HG03439 (cell line): Measurements from ENCODE around the gene ALOX12B.
"Not testable (repeated sequence)": the region's sequence is repeated elsewhere in the genome, so short reads cannot be mapped to it uniquely, and the experiment has no call there.

Experiments used
- ATAC-seq: cut with Tn5 transposase; IDR thresholded peaks from one replicate; pipeline ENCODE4 v1.9.1; 2021; ENCODE audit warnings: mild to moderate bottlenecking, moderate library complexity; ENCODE audit not compliant: unreplicated experiment

Gene ALOX12B

DNA sequence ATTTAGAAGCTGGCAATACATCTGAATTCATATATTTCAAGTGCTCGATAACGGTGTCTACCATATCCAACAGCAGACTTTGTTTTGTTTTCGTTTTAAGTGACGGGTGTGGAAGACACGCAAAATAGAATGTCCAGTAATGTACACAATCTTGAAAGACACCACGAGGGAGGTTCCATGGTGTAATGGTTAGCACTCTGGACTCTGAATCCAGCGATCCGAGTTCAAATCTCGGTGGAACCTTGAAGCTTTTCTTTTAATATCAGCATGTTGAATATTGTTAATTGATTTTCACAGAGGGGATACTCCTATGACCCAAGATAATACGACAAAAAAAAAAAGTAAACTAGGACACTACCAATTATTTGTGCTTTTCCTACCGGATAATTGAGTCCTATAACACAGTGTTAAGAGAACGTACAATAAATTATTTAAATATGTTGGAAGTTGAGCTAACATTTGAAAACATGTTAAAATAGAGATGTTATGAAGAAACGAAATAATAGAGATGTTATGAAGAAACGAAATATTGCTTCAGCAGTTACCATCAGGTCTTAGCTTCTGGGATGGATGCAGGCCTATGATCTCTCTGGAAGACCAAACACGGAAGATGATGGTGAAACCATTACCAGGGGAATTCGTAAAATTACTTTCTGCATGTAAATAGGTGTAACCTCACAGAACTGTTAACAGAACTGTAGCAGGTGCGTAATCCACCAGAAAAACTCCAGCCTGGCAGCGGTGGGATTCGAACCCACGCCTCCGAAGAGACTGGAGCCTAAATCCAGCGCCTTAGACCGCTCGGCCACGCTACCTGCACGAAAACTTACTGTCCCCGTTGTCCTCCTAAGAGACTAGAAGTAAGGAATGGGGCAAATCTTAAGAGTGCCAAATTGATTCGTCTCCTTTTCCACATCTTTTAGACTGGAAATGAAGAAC, 32.3 kb upstream of the ALOX12B start:
- peak; percentile 41 for ATAC-seq

DNA sequence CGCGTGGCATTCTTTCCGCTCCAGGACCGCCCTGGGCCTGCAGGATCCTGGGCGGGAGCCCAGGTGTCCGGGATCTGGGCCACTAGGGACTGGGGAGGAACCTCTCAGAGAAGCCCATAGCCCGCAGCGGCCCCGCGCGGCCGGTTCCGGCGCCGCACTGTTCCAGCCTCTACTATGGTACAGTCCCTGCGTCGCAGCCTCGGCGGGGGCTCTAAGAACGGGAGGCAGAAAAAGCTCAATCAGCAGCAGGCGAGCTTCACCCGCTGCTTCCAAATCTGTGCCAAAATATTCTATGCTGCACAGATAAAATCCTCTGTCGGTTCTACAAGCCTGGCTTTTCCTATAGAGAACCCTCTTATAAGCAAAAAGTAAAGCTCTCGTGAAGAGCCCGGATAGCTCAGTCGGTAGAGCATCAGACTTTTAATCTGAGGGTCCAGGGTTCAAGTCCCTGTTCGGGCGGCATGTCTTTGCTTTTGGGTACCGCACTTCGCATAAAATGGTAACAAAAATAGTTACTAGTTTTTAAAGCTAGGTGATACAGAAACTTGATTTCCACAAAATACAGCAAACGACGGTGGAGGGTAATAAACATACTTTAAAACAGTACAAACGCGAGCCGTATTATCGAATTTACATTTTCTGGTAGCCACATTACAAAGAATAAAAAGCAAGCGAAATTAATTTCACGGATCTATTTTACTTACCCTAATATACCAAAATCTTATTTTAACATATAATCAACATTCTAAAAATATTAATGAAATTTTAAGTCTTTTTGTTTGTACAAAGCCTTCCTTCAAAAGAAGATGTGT, 31.5 kb upstream of the ALOX12B start:
- ATAC-seq = peak; percentile 37

DNA sequence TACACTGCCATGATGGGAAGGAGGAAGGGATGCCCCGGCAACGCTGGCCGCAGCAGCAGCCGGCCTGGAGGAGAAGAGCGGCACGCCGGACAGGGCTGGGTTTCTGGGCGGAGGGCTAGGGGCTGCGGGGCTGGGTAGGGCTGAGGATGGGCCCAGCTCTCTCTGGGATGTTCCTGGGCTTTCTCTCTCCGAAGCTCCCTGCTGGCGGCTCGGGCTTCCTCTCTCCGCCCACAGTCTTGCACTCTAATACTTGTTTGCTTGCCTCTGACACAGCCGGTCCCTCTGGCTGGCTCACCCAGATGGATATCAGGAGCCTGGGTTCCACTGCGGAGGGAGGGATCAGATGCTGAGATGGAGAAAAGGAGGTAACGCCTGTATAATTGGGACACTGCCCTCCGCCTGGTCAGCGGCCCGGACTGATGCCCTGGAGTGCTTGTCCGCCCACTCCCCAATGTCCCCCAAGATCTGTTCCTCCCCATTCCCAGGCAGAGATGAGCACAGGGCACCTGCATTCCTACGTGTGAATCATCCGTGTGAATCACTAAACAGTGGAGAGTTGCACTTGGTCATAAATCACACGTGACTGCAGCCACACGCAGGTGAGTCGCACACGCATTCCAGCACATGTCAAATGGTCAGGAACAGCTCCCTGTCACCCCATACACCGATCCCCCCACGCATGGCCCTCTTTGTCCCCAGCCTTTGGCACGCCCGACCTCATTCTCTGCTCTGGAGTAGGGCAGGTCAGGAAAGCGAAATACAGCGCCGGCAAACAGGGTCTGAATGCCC, 30.7 kb upstream of the ALOX12B start, which contains the start of gene ALOXE3:
ALOXE3 (minus strand) TSS at position 535 of the 789 bp plus-strand sequence; CDS start at position 11, 524 bp downstream.
- ATAC-seq = peak; percentile 0

DNA sequence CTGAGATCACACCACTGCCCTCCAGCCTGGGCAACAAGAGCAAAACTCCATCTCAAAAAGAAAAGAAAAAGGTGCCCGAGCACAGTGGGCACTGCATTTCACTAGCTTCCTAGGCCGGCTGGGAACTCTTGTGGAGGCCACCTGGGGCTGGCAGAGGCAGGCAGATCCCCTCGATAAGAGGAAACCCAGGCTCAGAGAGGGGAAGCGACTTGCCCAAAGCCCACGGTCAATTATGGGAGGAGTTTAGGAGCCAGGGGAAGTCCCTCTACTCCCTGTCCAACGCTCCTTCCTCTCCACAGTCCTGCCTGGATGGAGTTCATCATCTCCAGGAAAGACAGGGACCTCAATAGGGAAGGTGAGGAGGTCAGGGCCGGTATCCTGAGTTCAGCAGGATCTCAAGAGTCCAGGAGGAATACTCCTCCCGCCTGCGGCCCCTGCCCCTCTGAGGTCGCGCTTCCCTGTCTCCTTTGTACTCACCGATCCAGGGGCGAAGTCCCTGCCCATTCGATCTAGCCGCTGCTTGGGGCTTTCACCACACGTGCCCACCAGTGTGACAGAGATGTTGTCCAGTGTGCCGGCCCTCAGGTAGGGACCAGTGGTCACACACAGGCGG, 30.0 kb upstream of the ALOX12B start:
- no peak for ATAC-seq

GRCh38 chr17:8116776-8117175, 29.3 kb upstream of the ALOX12B start:
- ATAC-seq = no peak

GRCh38 chr17:8110907-8111306, 23.4 kb upstream of the ALOX12B start:
- no peak for ATAC-seq

- ATAC-seq = no peak
Observed at GRCh38 chr17:8110456-8110804, 22.9 kb upstream of the ALOX12B start.

DNA sequence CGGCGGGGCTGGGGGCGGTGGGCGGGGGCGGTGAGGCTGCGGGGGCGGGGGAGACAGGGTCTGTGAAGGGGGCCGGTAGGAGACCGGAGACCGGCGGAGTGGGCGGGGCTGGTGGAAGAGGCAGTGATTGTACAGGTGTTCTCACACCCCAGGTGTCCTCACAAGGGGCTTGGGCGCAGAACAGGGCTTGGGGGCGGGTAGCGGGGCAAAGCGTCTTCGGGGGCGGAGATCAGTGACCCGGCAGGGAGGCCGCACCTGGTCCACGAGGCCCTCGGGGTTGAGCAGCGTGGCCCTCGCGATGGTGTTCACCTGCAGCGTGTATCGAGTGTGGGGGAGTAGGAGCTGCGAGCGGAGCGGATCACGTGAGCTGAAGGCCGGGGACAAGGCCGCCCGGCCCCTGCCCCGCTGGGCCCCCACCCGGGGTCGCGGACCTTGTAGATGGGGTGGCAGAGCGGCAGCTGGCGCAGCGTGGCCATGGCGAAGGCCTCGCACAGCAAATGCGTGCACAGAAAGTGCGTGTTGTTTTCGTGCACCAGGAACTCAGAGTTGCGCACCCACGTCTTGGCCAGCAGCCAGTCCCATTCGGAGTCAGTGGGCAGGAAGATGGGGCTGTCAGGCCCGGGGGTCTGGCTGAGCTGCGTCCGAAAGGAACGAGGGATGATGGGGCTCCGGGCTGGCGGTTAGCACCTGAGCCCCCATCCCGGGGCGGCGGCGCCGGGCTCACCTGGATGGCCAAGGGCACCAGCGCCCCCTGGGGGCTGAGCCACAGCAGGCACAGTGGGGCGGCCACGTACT, 22.3 kb upstream of the ALOX12B start:
- ATAC-seq = no peak

- ATAC-seq = no peak
Observed at GRCh38 chr17:8108972-8109660, 21.6 kb upstream of the ALOX12B start.

DNA sequence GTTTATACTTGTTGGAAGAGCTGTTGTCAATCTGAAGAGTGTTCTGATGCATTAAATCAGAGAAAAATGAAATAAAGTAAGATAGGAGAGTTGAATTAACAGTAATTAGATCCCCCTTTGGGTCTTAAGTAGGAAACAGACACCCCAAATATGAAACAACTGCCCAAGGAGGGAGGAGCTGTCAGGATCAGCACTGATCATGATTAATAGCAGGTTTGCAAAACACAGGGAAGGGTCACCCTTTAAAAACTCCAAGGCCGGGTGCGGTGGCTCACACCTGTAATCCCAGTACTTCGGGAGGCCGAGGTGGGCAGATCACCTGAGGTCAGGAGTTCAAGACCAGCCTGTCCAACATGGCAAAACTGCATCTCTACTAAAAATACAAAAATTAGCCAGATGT, 19.5 kb upstream of the ALOX12B start:
- ATAC-seq = not testable (repeated sequence)

- ATAC-seq = no peak
Observed at GRCh38 chr17:8105957-8106398, 18.5 kb upstream of the ALOX12B start.

GRCh38 chr17:8104911-8105310, 17.4 kb upstream of the ALOX12B start:
- ATAC-seq = no peak

DNA sequence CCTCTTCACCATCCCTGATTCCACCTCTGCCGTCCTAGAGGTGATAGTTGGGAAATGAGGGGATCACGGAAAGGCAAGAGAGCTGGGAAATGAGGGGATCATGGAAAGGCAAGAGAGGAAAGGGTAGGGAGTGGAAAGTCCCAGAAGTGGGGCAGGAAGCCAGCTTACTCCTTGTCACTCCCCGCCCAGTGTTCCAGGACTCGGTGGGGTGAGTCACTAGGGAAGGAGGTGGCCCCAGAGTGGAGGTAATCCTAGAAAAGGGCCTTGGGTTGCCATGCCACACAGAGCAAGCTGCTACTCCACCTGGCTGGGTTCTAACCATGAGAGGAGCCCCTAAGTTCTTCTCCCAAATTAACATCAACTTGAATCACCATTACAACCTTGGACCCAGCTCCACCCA, 16.0 kb upstream of the ALOX12B start:
- no peak for ATAC-seq

- ATAC-seq = no peak
Observed at GRCh38 chr17:8101721-8102120, 14.2 kb upstream of the ALOX12B start.

- no peak for ATAC-seq
Observed at GRCh38 chr17:8100763-8101162, 13.2 kb upstream of the ALOX12B start.

- no peak for ATAC-seq
Observed at GRCh38 chr17:8100111-8100510, 12.6 kb upstream of the ALOX12B start.

DNA sequence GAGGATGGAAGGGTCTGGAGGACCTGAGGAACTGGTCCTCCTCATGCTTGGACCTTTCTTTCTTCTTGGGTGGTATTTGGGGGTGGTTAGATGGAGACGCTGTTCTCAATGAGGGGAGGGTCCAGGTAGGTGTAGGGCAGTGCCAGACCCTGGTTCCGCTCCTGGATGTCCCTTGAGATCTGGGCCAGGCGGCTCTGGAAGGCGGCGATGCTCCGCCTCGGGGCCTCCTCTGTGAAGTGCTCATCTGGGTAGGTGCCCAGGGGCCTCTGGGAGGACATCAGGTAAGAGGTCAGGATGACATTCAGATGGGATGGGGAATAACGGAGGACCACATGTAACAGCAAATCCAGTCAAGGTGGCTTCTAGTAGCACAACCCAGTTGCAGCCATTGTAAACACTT, 9.0 kb upstream of the ALOX12B start:
- no peak for ATAC-seq

GRCh38 chr17:8095361-8095760, 7.8 kb upstream of the ALOX12B start:
- no peak for ATAC-seq

DNA sequence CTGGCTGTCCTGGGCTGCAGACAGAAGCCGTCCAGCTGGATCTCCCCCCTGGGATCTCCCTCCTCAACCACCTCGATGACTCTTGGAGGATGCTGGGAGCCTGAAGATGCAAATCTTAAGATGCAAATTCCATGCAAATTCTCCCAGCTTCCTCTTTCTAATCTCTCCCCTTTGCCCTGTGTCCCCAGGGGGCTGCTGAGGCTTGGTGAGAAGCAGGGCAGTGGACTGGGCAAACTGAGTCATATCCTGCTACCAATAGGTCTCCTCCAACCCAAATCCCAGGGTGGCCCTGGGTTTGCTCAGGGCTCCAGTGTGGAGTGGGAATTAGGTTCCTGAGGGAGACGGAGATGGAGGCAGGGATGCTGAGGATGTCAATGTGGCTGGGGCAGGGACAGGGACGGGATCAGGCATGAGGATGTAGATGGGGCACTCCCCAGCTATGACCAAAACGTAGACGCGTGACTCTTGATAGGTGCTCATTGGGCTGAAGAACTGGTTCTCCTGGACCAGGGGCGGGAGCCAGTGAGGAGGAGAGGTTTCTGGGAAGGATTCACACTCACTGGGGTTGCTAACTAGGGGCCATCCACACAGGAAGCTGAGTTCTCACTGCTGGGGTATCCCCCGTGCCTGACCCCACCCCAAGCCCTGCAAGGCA, 3.6 kb upstream of the ALOX12B start:
- no peak for ATAC-seq
